ENCODE results near the gene PPP1R3E.

Gene PPP1R3E

GRCh38 chr14:23248601-23249000 lies 54.1 kb downstream of the PPP1R3E start:
- DNase-seq (no peak), ATAC-seq (no peak)
